HAP-1 (cell line): ENCODE results near the gene NOL4L.

ENCODE experiments used
- DNase-seq, 2 experiments: peaks; one replicate each; pipeline ENCODE4 v3.0.0-alpha.2; 2016 to 2020; ENCODE audit warnings: low spot score in 2 of 2
- H3K27me3 ChIP-seq: fragments of 250-450 bp; sonication (Bioruptor Pico); 2 replicates; pipeline ENCODE4 v1.5.1; 2020; ENCODE audit warnings: low read depth, mild to moderate bottlenecking, moderate library complexity
- H3K36me3 ChIP-seq: fragments of 250-450 bp; sonication (Bioruptor Pico); replicated peaks from 2 replicates; pipeline ENCODE4 v1.5.1; 2020; ENCODE audit warnings: mild to moderate bottlenecking
- H3K4me1 ChIP-seq: fragments of 250-450 bp; sonication (Bioruptor Pico); 2 replicates; pipeline ENCODE4 v1.5.1; 2020; ENCODE audit warnings: mild to moderate bottlenecking
- H3K4me3 ChIP-seq: fragments of 250-450 bp; sonication (Bioruptor Pico); 2 replicates; pipeline ENCODE4 v1.5.1; 2020; ENCODE audit warnings: mild to moderate bottlenecking, moderate library complexity
- H3K9me3 ChIP-seq: fragments of 250-450 bp; sonication (Bioruptor Pico); 2 replicates; pipeline ENCODE4 v1.5.1; 2020; ENCODE audit warnings: mild to moderate bottlenecking, moderate library complexity
- in situ Hi-C: fragments of 300-500 bp; cut with MboI; formaldehyde crosslinking; loops from 3 replicates; pipeline ENCODE4 v1.14.3; 2020; ENCODE audit warnings: low sequenced_read_pairs, inconsistent platforms, mixed read lengths

The NOL4L gene

GRCh38 chr20:32439132-32439829 is 145.9 kb downstream of the NOL4L start:
- Histone ChIP-seq H3K27me3 (no peaks in the 10 kb centered on the region), H3K9me3 (no peaks in the 10 kb centered on the region), H3K4me1 (peaks cover 6% of the 10 kb centered on the region), H3K4me3 (no peak overlapping the region), H3K36me3 (peaks cover 41% of the 10 kb centered on the region)
- in situ Hi-C loops: no loop called here
- DNase-seq: no peak

DNA sequence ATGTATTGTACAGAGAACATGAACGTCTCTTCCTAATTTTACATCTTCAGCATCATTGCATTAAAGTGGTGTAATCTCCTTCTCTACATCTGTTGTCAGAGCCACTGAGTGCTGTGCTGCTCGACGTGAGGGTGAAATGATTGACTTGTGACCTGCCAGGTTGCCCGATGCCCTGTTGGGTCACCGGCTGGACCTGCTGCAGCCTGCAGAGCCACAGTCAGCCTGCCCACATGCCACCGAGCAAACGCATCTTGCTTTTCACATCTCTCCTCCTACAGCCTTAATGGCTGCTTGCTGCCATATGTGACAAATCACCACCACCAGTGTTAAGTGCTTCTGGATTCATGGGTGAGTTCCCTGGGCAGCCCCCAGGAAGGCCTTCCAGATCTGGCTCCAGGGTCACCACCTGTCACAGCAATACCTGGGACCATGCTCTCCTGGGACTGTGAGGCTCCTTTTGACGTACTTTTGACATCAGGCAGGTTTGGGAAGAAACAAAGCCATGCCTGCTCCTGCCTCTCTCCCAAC is 146.7 kb downstream of the NOL4L start:
- H3K4me1 ChIP-seq: peaks cover 6% of the 10 kb centered on the region
- H3K36me3 ChIP-seq: peaks cover 50% of the 10 kb centered on the region
- no peak overlapping the region for H3K4me3 ChIP-seq
- H3K9me3 ChIP-seq: no peaks in the 10 kb centered on the region
- H3K27me3 ChIP-seq: no peaks in the 10 kb centered on the region
- no peak for DNase-seq
- in situ Hi-C loops: no loop called here

DNA sequence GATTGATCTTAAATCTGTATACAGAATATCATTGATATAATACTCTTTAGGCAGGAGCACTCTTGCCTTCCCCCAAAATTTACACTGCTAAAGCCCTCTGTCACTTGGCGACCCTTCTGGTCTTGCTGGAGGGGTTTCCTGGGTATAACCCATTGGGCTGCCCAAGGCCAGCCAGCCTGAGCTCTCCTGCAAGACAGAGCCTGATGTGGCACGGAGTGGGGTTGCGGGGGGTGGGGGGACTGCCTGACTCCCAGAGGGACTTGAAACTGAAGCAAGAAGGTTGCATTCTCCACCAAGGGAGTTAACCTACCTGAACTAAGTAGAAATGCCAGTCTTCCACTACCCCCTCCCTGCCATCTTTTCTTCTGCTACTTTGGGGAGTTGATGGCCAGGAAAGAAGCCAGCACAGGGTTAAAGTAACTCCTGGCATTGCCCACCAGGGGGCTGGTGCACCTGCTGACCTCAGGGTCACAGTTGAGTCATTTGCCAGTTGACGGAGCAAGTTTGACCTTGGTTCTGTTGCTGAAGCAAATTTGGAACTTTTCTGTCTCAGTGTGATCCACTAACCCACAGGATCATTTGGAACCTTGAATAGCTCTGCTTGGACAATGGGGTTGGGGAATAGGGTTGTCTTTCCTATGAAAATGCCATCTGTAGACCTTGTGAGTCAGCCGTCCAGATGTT is 147.6 kb downstream of the NOL4L start:
- H3K4me3 ChIP-seq: no peak overlapping the region
- in situ Hi-C loops: no loop called here
- no peaks in the 10 kb centered on the region for H3K9me3 ChIP-seq
- H3K27me3 ChIP-seq: no peaks in the 10 kb centered on the region
- peaks cover 6% of the 10 kb centered on the region for H3K4me1 ChIP-seq
- no peak for DNase-seq
- H3K36me3 ChIP-seq: peaks cover 58% of the 10 kb centered on the region

GRCh38 chr20:32436968-32437367 is 148.2 kb downstream of the NOL4L start:
- H3K9me3 ChIP-seq: no peaks in the 10 kb centered on the region
- no peaks in the 10 kb centered on the region for H3K27me3 ChIP-seq
- H3K4me3 ChIP-seq: no peak overlapping the region
- H3K36me3 ChIP-seq: peaks cover 64% of the 10 kb centered on the region
- in situ Hi-C loops: no loop called here
- no peak for DNase-seq
- peaks cover 6% of the 10 kb centered on the region for H3K4me1 ChIP-seq

DNA sequence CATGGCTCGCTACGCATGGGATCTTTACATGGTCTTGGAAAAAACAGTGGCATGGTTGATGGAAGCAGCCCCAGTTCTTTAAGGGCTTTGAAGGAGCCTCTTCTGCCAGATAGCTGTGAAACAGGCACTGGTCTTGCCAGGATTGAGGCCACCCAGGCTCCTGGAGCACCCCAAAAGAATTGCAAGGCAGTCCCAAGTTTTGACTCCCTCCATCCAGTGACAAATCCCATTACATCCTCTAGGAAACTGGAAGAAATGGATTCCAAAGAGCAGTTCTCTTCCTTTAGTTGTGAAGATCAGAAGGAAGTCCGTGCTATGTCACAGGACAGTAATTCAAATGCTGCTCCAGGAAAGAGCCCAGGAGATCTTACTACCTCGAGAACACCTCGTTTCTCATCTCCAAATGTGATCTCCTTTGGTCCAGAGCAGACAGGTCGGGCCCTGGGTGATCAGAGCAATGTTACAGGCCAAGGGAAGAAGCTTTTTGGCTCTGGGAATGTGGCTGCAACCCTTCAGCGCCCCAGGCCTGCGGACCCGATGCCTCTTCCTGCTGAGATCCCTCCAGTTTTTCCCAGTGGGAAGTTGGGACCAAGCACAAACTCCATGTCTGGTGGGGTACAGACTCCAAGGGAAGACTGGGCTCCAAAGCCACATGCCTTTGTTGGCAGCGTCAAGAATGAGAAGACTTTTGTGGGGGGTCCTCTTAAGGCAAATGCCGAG is 148.8 kb downstream of the NOL4L start:
- H3K4me3 ChIP-seq: no peak overlapping the region
- no peaks in the 10 kb centered on the region for H3K9me3 ChIP-seq
- H3K27me3 ChIP-seq: no peaks in the 10 kb centered on the region
- in situ Hi-C loops: no loop called here
- no peak for DNase-seq
- H3K36me3 ChIP-seq: peaks cover 71% of the 10 kb centered on the region
- peaks cover 6% of the 10 kb centered on the region for H3K4me1 ChIP-seq

DNA sequence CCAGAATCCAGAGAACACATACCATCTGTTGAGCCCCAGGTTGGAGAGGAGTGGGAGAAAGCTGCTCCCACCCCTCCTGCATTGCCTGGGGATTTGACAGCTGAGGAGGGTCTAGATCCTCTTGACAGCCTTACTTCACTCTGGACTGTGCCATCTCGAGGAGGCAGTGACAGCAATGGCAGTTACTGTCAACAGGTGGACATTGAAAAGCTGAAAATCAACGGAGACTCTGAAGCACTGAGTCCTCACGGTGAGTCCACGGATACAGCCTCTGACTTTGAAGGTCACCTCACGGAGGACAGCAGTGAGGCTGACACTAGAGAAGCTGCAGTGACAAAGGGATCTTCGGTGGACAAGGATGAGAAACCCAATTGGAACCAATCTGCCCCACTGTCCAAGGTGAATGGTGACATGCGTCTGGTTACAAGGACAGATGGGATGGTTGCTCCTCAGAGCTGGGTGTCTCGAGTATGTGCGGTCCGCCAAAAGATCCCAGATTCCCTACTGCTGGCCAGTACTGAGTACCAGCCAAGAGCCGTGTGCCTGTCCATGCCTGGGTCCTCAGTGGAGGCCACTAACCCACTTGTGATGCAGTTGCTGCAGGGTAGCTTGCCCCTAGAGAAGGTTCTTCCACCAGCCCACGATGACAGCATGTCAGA is 149.6 kb downstream of the NOL4L start:
- Histone ChIP-seq H3K27me3 (no peaks in the 10 kb centered on the region), H3K36me3 (peaks cover 78% of the 10 kb centered on the region), H3K4me1 (no peaks in the 10 kb centered on the region; the same call in 1 of the 2 replicates), H3K4me3 (no peak overlapping the region), H3K9me3 (no peaks in the 10 kb centered on the region)
- in situ Hi-C loops: no loop called here
- no peak for DNase-seq

GRCh38 chr20:32434434-32434833 is 150.7 kb downstream of the NOL4L start:
- in situ Hi-C loops: no loop called here

GRCh38 chr20:32433311-32434021 is 151.7 kb downstream of the NOL4L start:
- Histone ChIP-seq H3K4me1 (no peaks in the 10 kb centered on the region), H3K27me3 (no peaks in the 10 kb centered on the region), H3K36me3 (peaks cover 89% of the 10 kb centered on the region), H3K9me3 (no peaks in the 10 kb centered on the region), H3K4me3 (no peak overlapping the region)
- no peak for DNase-seq
- in situ Hi-C loops: no loop called here

More at GRCh38 chr20:32434434-32434833, 150.7 kb downstream of the NOL4L start:
- Histone ChIP-seq H3K4me1 (no peaks in the 10 kb centered on the region), H3K4me3 (no peak overlapping the region), H3K36me3 (peaks cover 87% of the 10 kb centered on the region), H3K9me3 (no peaks in the 10 kb centered on the region), H3K27me3 (no peaks in the 10 kb centered on the region)
- no peak for DNase-seq

- Histone ChIP-seq H3K27me3 (no peaks in the 10 kb centered on the region), H3K4me3 (no peak overlapping the region), H3K36me3 (peaks cover 95% of the 10 kb centered on the region), H3K9me3 (no peaks in the 10 kb centered on the region), H3K4me1 (no peaks in the 10 kb centered on the region)
- in situ Hi-C loops: no loop called here
- no peak for DNase-seq
Measured at GRCh38 chr20:32432277-32432676, 152.9 kb downstream of the NOL4L start.

DNA sequence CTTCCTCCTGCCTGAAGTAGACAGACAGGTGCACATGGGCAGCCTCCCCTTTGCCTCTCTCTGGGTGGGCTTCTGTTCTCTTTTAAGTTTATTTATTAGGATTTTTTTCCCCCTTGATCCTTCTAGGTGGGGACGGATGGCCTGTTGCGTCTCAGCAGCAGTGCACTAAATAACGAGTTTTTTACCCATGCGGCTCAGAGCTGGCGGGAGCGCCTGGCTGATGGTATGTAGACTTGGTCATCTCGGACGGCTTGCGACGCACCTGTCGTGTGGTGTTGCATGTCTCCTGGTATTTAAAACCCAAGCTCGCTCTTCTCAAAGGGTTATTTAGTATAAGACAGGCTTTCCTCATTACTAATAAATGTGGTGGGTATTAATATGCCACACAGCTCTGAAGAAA is 153.7 kb downstream of the NOL4L start:
- no peak for DNase-seq
- peaks cover 86% of the 10 kb centered on the region for H3K36me3 ChIP-seq
- H3K27me3 ChIP-seq: no peaks in the 10 kb centered on the region
- H3K9me3 ChIP-seq: no peaks in the 10 kb centered on the region
- in situ Hi-C loops: no loop called here
- H3K4me1 ChIP-seq: no peaks in the 10 kb centered on the region
- no peak overlapping the region for H3K4me3 ChIP-seq

GRCh38 chr20:32429745-32430360 is 155.3 kb downstream of the NOL4L start:
- H3K4me3 ChIP-seq: no peak overlapping the region
- H3K36me3 ChIP-seq: peaks cover 70% of the 10 kb centered on the region
- no peaks in the 10 kb centered on the region for H3K27me3 ChIP-seq
- in situ Hi-C loops: no loop called here
- H3K4me1 ChIP-seq: no peaks in the 10 kb centered on the region
- H3K9me3 ChIP-seq: no peaks in the 10 kb centered on the region
- no peak for DNase-seq

DNA sequence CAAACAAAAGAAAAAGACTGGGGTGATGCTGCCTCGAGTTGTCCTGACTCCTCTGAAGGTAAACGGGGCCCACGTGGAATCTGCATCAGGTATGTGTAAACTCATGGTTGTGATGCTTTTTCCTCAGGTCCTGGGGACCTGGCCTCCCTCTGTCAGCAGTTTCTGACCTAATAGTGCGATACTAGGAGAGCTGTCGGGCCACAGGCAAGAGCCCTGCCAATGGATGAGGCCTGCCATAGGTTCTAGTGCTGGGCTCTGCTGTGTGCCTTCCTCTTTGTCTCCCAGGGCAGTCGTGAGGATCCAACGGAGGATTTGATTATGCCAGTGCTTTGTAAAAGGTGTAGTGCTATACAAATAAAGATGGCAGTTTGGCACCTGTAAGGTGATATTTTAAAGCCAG is 155.8 kb downstream of the NOL4L start:
- H3K9me3 ChIP-seq: no peaks in the 10 kb centered on the region

DNA sequence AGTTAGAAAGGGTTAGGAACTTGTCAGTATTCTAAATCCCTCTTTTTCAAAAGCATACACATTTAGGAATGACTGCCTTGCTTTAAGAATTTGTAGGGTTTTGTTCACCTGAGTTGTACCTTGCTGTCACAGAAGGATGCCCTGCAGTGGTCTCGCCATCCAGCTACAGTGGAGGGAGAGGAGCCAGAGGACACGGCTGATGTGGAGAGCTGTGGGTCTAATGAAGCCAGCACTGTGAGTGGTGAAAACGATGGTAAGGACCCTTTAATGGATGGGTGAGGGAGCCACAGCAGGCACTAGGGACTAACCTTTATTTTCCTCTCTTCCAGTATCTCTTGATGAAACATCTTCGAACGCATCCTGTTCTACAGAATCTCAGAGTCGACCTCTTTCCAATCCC is 157.1 kb downstream of the NOL4L start:
- no peaks in the 10 kb centered on the region for H3K27me3 ChIP-seq
- H3K36me3 ChIP-seq: peaks cover 52% of the 10 kb centered on the region
- DNase-seq: no peak
- no peak overlapping the region for H3K4me3 ChIP-seq
- no peaks in the 10 kb centered on the region for H3K9me3 ChIP-seq
- in situ Hi-C loops: no loop called here
- H3K4me1 ChIP-seq: no peaks in the 10 kb centered on the region

More for the DNA sequence above, 155.8 kb downstream of the NOL4L start:
- H3K27me3 ChIP-seq: no peaks in the 10 kb centered on the region
- H3K4me3 ChIP-seq: no peak overlapping the region
- H3K36me3 ChIP-seq: peaks cover 65% of the 10 kb centered on the region
- in situ Hi-C loops: no loop called here
- no peak for DNase-seq
- H3K4me1 ChIP-seq: no peaks in the 10 kb centered on the region
